Hepatocyte (in vitro differentiated cells): Measurements from ENCODE around the gene GOLGA6L10.

ENCODE experiments used
- CTCF ChIP-seq: fragments of 200-600 bp; sonication (generic); IDR thresholded peaks from 2 replicates; pipeline ENCODE4 v1.5.1; 2016; ENCODE audit warnings: antibody characterized with exemption, mild to moderate bottlenecking; ENCODE audit not compliant: poor library complexity
- EZH2 ChIP-seq: fragments of 200-600 bp; sonication (generic); IDR thresholded peaks from 2 replicates; pipeline ENCODE4 v1.6.1; 2016; ENCODE audit warnings: antibody characterized with exemption, mild to moderate bottlenecking, borderline replicate concordance

- TF ChIP-seq CTCF (no peak), EZH2 (no peak)
Measured at GRCh38 chr15:82304778-82305090, 44.5 kb downstream of the GOLGA6L10 start.
